G401 (cell line): Measurements from ENCODE around the gene CSAG1. TPM values are rescaled to one million over a fixed set of nuclear protein-coding genes. Genes with fewer than 3 reads are reported as not detected.
"Not testable (repeated sequence)": the region's sequence is repeated elsewhere in the genome, so short reads cannot be mapped to it uniquely, and the experiment has no call there.

Experiments used
- DNase-seq: peaks from one replicate; pipeline ENCODE4 v3.0.0-alpha.2; 2015; ENCODE audit warnings: low spot score
- in situ Hi-C: cut with HindIII; loops from 2 replicates; pipeline ENCODE4 v1.10.0; 2016; ENCODE audit warnings: low sequenced_read_pairs, mixed read lengths
- total RNA-seq: library from RNA; depleted of rRNA; stranded (reverse); fragments of >200 nt; shearing (Covaris generic); gene quantifications from 2 replicates; pipeline ENCODE4 v1.2.3, GENCODE V29; 2014; rRNA removed

CSAG1 gene
- total RNA-seq: not detected in 2 replicates

- DNase-seq: no peak
- in situ Hi-C loops: no loop called here
These were observed at the start of gene CSAG1, which contains the start of gene MAGEA12 for GRCh38 chrX:152733261-152733975. Gene CSAG1 (minus strand): TSS chrX:152733721. CDS start chrX:152732460, 1,261 bp downstream. Gene MAGEA12 (plus strand): TSS chrX:152733757. CDS start chrX:152736162, 2,405 bp downstream.

GRCh38 chrX:152769549-152770289 lies 36.2 kb upstream of the CSAG1 start, which contains the start of gene MAGEA6:
Gene MAGEA6 (minus strand): TSS chrX:152769689. CDS start chrX:152767650, 2,039 bp downstream.
- in situ Hi-C loops: not testable (repeated sequence)

GRCh38 chrX:152766562-152766961 lies 33.0 kb upstream of the CSAG1 start:
- DNase-seq, in situ Hi-C loops: not testable (repeated sequence)

More at GRCh38 chrX:152769549-152770289, 36.2 kb upstream of the CSAG1 start, which contains the start of gene MAGEA6:
- not testable (repeated sequence) for DNase-seq

GRCh38 chrX:152761582-152761981 lies 28.1 kb upstream of the CSAG1 start:
- DNase-seq, in situ Hi-C loops: not testable (repeated sequence)

- in situ Hi-C loops, DNase-seq: not testable (repeated sequence)
These were observed 26.0 kb upstream of the CSAG1 start for GRCh38 chrX:152759544-152759943.

- DNase-seq, in situ Hi-C loops: not testable (repeated sequence)
These were observed 25.4 kb upstream of the CSAG1 start, which contains the start of gene CSAG3 for GRCh38 chrX:152758918-152759317. Gene CSAG3 (plus strand): TSS chrX:152759218.

- DNase-seq, in situ Hi-C loops: not testable (repeated sequence)
These were observed 21.4 kb upstream of the CSAG1 start for GRCh38 chrX:152754871-152755270.

GRCh38 chrX:152753686-152754650 lies 20.4 kb upstream of the CSAG1 start, which contains the start of gene MAGEA2:
Gene MAGEA2 (minus strand): TSS chrX:152753842. CDS start chrX:152751363, 2,479 bp downstream.
- DNase-seq, in situ Hi-C loops: not testable (repeated sequence)

- in situ Hi-C loops: no loop called here
- DNase-seq: no peak
These were observed 5.0 kb upstream of the CSAG1 start for GRCh38 chrX:152738560-152738959.

- in situ Hi-C loops, DNase-seq: not testable (repeated sequence)
These were observed 3.0 kb upstream of the CSAG1 start for GRCh38 chrX:152736528-152736927.

- in situ Hi-C loops: no loop called here
These were observed 2.5 kb upstream of the CSAG1 start for GRCh38 chrX:152735860-152736511.

GRCh38 chrX:152735101-152735500 lies 1.6 kb upstream of the CSAG1 start:
- no peak for DNase-seq
- in situ Hi-C loops: no loop called here

More at GRCh38 chrX:152735860-152736511, 2.5 kb upstream of the CSAG1 start:
- DNase-seq: no peak

GRCh38 chrX:152734143-152734858 lies 780 bp upstream of the CSAG1 start:
- DNase-seq, in situ Hi-C loops: not testable (repeated sequence)

- in situ Hi-C loops: no loop called here
- no peak for DNase-seq
These were observed 8.1 kb downstream of the CSAG1 start for GRCh38 chrX:152725409-152725808.

GRCh38 chrX:152713815-152714787 lies 19.4 kb downstream of the CSAG1 start, which contains the start of gene MAGEA2B:
Gene MAGEA2B (plus strand): TSS chrX:152714628. CDS start chrX:152717107, 2,479 bp downstream.
- DNase-seq, in situ Hi-C loops: not testable (repeated sequence)

- DNase-seq, in situ Hi-C loops: not testable (repeated sequence)
These were observed 20.3 kb downstream of the CSAG1 start for GRCh38 chrX:152713195-152713594.
